ENCODE data around the gene MAP4.
"Not testable (repeated sequence)": the region's sequence is repeated elsewhere in the genome, so short reads cannot be mapped to it uniquely, and the experiment has no call there.

DNA sequence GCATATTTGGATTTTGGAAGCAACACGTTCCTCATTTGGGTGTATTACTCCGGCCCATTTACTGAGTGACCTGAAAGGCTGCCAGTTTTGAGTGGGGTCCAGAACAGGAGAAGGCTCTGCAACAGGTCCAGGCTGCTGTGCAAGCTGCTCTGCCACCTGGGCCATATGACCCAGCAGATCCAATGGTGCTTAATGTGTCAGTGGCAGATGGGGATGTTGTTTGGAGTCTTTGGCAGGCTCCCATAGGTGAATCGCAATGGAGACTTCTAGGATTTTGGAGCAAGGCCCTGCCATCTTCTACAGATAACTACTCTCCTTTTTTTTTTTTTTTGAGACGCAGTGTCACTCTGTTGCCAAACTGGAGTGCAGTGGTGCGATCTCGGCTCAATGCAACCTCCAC lies 8.9 kb downstream of the MAP4 start:
- TF ChIP-seq, protein P1, sequence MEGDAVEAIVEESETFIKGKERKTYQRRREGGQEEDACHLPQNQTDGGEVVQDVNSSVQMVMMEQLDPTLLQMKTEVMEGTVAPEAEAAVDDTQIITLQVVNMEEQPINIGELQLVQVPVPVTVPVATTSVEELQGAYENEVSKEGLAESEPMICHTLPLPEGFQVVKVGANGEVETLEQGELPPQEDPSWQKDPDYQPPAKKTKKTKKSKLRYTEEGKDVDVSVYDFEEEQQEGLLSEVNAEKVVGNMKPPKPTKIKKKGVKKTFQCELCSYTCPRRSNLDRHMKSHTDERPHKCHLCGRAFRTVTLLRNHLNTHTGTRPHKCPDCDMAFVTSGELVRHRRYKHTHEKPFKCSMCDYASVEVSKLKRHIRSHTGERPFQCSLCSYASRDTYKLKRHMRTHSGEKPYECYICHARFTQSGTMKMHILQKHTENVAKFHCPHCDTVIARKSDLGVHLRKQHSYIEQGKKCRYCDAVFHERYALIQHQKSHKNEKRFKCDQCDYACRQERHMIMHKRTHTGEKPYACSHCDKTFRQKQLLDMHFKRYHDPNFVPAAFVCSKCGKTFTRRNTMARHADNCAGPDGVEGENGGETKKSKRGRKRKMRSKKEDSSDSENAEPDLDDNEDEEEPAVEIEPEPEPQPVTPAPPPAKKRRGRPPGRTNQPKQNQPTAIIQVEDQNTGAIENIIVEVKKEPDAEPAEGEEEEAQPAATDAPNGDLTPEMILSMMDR (IDR thresholded peaks at IDR 0.05): not testable (repeated sequence)
- not testable (repeated sequence) for TF ChIP-seq EZH2 (IDR thresholded peaks at IDR 0.05; ENCODE audit: borderline replicate concordance, insufficient read depth, low read depth, low read length, poor library complexity, severe bottlenecking)
